Activated CD8-positive, alpha-beta memory T cell treated with anti-CD3 and anti-CD28 coated beads, Interleukin-2, amount 50 U/mL, for 48 hours (primary cell): Measurements from ENCODE around the gene SEC16A.

Experiments used
- DNase-seq: peaks from one replicate; pipeline ENCODE4 v3.0.0-alpha.2; 2020

Gene SEC16A, protein sequence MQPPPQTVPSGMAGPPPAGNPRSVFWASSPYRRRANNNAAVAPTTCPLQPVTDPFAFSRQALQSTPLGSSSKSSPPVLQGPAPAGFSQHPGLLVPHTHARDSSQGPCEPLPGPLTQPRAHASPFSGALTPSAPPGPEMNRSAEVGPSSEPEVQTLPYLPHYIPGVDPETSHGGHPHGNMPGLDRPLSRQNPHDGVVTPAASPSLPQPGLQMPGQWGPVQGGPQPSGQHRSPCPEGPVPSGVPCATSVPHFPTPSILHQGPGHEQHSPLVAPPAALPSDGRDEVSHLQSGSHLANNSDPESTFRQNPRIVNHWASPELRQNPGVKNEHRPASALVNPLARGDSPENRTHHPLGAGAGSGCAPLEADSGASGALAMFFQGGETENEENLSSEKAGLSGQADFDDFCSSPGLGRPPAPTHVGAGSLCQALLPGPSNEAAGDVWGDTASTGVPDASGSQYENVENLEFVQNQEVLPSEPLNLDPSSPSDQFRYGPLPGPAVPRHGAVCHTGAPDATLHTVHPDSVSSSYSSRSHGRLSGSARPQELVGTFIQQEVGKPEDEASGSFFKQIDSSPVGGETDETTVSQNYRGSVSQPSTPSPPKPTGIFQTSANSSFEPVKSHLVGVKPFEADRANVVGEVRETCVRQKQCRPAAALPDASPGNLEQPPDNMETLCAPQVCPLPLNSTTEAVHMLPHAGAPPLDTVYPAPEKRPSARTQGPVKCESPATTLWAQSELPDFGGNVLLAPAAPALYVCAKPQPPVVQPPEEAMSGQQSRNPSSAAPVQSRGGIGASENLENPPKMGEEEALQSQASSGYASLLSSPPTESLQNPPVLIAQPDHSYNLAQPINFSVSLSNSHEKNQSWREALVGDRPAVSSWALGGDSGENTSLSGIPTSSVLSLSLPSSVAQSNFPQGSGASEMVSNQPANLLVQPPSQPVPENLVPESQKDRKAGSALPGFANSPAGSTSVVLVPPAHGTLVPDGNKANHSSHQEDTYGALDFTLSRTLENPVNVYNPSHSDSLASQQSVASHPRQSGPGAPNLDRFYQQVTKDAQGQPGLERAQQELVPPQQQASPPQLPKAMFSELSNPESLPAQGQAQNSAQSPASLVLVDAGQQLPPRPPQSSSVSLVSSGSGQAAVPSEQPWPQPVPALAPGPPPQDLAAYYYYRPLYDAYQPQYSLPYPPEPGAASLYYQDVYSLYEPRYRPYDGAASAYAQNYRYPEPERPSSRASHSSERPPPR (N-terminal part only)

DNA sequence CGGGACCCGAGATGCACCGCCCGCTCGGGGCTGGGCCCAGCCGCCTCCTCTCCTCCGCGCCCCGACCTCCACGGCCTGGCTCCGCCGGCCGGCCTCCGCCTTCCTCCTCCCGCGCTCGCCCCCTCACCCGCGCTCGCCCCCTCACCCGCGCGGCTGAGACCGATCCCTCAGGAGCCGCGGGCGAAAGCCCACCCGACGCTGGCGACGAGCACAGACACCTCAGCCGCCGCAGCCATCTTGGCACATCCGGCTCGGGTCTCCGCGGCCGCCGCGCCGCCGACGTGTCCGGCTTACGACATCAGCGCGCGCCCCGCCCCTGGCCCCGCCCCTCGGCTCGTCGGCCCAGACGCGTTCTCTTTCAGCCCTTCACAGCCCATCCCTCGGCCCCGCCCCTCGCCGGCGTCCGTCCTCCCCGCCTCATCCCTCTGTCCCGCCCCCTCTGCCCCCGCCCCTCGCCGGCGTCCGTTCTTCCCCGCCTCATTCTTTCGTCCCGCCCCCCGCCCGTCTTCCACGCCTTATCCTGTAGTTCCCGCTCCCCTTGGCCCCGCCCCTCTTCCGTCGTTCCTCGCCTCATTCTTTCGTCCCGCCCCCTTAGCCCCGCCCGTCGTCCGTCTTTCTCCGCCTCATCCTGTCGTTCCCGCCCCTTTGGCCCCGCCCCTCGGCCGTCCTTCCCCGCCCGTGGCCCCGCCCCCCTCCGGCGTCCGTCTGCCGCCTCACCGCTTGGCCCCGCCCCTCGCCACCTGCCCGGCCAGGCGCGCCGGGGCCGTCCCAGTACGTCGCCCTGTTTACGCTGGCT lies at the start of gene SEC16A:
SEC16A (minus strand) TSS at position 248 of the 796 bp plus-strand sequence. CDS start 5,425 bp downstream, outside the sequence.
- DNase-seq: peak; percentile 100

DNA sequence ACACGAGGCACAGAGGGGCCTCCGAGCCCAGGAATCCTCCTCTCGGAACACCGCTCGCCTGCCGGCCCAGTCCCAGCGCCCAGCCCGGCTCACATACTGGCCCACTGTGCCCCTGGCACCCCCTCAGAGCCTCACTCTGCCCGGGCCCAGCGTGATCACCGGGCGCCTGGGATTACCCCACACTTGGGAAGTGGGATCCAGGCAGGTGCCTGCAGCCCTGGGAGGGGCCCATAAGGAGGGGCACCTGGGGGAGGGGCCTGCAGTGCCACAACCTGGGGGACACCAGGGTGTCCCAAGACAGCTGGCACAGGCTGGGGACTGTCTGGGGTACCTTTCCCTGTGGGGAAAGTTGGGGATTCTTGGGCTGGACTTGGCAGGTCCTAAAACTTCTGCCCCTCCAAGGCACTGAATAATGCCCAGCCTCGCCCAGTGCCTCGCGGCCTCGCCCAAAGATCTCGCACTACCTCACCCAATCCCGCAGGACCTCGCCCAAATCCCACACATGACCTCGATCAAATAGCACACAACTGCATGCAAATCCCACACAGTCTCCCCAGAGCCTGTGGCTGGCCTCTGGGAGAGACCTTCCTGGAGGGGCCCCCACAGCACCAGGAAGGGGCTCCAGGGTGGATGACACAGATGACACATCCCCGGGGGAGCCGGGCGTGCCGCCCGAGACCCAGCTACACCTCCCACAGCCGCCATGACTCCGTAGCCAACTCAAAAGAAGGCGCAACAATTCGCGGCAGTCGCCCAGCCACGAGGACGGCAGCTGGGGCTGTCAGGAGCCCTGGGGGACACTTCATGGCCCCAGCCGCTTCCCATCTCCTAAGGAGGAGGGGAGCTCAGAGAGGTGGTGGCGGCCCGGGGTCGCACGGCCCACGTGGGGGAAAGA lies 49.3 kb upstream of the SEC16A start:
- no peak for DNase-seq

DNA sequence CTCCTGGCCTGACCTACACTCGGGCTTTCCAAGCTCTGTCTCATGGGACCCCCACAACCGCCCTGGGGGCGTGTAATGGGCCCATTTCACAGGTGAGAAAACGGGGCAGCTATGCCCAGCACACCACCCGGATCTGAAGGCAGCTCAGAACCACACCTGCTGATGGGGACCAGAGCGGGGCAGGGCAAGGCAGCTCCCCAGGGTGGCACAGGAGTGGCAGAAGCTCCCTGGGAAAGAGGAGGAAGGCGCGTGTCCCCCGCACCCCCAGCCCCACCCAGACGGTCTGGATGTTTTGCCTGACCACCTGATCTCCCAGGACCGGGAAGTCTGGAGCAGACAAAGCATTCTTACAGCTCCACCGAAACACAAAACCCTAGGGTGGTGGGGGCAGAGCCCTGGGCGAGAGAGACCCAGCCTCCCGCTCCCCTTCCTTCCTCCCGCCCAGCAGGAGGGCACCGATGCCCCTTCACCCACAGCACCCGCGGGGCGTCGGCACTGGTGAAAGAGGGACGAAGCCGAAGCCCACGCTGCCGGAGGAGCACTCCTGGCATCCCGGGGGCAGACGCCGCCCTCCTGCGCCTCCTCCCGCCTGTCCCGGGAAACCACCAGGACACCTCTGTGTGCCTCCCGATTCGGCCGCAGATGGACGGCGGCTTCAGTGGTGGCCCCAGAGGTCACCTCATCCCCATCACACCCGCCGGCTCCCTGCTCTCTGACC lies 48.5 kb upstream of the SEC16A start:
- no peak for DNase-seq

DNA sequence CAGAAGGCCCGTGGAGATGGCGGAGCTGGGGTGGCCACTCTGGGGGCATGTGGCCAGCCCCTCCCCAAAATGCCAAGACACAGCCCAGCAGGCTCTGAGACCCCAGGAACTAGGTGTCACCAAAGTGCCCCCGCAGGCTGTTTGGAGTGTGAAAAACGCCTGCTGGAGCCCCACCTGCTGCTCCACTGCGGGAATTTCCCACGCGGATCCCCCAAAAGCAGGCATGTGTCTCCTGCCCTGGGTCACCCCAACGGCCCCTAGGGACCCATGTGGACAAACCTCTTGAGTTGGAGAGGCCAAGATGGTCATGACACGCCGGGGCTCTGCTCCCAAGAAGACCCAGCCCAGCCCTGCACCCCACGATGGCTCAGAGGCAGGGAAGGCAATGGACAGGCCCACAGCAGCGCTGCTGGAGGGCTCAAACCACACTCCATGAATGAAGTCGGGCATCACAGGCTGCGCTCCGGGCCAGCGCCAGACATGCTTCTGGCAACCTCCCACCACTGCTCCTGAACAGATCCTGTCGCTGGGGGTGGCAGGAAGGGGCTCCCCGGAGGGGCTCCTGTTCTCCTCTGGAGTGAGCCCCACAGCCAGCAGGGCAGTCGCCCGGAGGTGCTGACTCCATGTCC lies 47.7 kb upstream of the SEC16A start:
- no peak for DNase-seq

DNA sequence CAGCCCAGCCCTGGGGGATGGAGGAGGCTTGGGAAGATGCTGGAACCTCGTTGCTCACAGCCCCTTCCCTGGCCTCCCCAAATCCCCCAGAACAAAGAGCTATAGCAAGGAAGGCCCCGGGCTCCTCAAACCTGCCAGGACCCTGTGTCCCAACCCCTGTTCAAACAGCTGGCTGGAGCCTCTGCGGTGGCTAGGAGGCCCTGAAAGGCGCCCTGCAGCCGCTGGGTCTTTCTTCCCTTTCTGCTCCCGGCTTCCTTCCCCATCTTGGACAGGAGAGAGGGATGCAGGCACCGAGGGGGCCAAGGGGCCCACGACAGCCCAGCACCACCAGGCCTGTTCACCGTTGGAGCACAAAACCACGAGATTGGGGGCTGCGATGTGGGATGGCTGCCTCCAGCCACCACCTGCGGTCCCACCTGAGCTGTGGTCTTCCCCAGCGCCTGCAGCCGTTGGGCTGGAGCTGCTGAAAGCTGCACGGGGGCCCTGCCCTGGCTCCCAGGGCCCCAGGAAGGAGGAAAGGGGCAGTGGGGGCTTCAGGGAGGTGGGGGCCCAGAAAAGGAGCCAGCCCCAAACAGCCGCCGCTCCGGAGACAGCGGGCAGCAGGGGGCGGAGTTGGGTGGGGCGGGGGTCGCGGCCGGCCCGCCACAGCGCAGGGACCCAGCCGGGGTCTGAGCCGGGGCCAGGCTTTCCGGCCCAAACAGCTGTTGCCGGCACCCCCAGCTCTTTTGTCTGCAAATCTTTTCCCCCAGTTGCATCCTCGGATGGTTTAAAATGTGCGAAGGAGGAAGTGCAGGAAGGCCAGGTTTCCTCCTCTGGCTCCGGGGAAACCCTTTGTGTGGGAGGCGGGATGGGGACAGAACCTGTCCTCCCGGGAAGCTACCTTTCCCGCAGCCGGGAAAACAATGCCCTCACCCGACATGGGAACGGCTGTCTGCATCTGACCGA lies 46.9 kb upstream of the SEC16A start:
- no peak for DNase-seq

DNA sequence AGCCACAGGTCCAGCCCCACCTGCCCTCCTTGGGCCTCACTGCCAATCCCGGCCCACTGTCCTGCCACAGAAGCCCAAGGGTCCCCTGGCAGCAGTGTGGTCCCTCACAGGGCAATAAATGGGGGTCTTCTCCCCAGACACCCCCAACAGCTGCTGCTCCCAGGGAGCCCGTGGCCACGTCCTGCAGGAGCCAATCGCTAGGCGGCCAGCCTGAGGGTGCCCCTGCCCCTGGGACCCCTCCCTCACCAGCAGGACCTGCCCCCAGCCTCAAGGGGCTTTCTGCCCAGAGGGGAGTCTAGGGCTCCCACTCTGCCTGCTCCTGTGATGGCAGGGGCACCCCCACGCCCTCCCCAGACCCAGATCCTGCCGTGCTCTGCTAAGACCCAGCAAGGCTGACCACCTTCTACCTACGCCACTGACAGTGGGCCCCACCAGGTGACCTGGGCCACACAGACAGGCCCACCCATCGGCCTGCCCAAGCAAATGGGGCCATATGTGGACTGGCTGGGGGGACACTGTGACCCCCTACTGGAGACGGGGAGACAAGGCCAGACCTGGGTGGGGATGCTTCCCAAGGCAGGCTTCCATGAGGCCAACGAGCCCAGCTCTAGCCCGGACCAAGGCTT lies 46.0 kb upstream of the SEC16A start:
- DNase-seq: no peak

DNA sequence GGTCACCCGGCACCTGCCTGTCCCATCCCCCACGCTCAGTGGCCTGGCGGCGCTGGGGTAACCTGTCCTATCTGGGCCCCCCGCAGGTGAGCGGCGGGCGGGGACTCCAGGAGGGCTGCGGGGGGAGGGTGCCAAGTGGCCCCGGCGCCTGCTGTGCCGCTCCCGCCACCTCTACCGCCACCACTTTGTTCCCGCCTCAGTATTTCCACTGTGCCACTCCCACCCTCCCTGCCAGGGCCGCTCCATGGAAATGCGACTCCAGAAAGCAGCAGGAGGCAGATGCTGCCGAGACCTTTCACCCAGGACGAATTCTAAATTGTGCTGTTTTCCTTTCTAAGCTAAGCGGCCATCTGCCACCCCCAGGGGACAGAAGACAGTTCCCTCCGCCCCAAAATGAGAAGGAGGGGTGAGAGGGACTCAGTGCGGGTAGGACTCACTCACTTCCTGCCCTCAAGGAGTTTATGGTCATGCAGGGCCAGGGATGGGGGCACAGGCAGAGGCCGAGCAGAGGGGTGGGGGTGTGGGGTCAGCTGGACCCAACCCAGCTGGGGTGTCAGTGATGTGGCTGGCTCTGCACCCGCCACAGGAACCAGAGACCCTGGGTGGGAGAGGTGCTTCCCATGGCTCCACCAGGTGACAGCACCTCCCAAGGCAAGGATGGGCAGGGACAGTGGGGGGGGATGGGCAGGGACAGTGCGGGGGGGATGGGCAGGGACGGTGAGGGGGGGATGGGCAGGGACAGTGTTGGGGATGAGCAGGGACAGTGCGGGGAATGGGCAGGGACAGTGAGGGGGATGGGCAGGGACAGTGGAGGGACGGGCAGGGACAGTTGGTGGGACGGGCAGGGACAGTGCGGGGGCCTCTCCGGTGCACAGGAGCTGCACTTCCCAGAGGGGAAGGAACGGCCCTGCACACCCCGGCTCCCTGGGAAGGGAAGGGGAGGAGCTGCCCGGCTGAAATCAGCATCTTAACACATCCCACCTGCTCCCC lies 45.2 kb upstream of the SEC16A start:
- no peak for DNase-seq

DNA sequence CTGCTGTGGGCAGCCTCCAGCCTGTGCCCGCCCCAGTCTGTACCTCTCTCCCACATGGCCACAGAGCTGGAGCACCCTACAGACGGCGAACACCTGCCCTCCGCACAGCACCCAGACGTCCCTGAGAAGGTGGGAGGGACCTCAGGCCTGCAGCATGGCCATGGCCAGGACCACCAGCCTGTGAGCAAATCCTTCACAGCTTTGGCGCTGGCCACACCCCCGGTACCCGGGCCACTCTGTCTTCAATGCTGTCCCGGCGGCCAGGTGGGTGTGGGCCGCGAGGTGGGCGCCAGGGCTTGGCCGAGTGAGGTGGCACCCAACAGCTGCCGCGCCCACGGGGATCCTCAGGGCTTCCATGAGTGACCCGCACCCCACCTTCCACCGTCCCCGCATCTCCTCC lies 44.3 kb upstream of the SEC16A start:
- DNase-seq: no peak

DNA sequence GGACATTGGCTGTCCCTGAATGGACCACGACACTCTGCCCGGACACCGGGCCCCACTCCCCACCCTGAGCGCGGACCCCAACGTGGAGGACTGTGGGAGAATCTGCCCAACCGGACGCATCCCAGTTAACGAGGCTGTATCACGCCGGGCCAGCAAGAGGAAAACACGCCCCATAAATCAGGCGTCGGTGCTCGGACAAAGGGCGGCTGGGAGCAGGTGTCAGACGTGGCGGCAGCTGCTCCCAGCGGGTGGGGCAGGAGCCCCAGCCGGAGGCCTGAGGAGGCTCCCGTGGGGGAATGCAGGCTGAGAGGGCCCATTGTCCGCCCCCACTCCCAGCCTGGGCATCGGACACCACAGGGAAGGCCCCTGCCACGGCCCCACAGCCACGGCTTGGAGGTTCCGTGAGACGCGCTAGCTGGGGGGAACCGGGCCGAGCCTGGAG lies 43.8 kb upstream of the SEC16A start:
- no peak for DNase-seq

DNA sequence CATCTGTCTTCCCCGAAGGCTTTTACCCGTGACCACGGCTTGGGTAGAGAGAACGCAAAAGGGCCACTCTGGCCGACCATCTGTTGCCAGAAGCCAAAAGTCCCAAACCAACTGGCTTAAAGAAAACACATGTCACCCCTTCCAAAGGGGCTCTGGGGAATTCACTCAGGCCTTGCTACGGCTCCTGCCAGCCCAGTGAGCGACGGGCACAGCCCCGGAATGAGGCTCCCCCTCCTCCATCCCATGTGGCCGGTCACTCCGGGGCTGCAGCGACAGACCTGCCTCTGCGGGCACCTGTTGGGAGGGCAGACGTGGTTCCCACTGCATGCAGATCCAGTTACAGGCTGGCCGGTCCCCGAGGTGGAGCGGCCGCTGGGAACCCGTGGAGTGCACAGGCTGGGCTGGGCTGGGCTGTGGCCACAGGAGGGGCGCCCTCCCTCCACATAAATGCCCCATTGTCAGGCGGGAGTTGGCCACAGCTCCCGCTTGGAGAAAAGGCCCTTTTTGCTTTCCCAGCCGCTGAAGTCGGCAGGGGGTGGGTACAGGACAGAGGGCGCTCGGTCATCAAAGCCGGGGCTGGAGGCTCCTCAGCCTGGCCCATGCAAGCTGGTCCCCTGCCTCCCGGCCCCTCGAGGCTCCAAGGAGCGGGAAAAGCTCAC lies 43.1 kb upstream of the SEC16A start:
- DNase-seq: no peak

DNA sequence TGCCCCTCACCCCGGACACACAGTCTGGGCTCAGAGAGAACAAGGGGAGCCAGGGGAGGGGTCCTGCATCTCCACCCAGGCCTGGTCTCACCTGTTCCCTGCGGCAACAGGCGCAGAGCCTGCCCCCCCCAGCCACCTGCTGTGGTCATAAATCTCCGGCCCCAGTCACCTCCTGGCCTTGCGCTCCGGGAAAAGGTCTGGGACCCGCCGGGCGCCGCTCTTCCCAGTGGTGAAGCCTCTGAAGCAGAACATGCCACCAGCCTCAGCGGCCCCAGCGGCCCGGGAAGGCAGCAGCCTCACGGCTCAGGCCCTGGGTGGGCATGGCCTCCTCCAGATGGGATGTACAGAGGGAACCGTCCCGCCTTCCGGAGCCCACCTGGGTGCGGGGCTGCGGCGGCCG lies 42.4 kb upstream of the SEC16A start:
- no peak for DNase-seq

DNA sequence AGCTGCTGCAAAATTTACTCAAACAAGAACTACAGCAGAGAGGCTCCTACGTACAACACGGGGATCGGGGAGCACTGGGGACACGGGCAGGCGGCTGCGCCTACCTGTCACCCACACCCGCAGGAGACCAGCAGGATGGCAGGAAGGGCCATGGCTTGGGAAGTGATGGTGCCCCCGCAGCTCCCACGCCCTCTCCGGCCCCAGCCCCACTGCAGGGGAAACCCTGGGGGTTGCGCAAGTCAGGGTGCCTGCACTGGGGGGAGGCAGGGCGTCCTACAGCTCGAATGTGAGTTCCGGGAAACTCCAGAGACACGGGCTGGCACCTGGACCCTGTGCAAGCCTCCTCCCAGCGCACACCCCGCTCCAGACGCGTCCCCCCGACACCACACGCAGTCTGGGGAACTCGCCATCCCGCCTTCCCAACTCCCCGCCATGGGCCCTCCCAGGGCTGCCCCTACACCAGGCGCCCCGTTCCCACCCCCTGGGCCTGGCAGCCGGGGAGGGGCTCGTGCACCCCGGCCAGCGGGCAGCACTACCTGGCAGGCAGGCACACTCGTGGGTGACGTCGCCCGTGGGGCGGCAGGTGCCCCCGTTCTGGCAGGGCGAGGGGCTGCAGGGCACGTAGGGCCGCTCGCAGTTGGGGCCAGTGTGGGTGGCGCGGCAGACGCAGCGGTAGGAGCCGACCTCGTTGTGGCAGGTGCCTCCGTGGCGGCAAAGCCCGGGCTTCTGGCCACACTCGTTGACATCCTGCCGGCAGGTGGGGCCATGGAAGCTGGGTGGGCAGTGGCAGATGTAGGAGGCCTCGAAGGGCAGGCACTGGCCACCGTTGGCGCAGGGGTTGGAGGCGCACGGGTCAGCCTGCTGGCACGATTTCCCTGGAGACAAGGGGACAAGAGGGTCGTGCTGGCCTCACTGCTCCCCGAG lies 39.7 kb upstream of the SEC16A start:
- DNase-seq: no peak

DNA sequence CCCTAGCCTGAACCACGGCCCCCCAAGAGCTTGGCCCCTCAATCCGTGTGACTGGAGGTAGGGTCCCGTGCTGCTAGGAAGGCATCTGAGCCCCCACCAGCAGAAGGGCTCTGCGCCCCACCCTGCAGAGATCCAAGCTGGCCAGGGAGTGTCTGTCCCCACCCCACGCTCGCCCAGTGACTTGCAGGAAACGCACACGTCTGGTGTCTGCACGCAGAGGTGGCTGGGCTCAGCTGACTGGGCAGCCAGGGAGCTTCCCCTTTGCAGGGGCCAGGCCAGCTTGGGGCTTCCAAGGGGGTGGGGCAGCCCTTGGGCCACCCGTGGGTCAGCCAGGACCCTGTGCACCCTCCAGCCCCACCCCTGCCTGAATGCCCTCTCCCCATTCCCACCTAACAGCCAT lies 38.7 kb upstream of the SEC16A start:
- DNase-seq: no peak

DNA sequence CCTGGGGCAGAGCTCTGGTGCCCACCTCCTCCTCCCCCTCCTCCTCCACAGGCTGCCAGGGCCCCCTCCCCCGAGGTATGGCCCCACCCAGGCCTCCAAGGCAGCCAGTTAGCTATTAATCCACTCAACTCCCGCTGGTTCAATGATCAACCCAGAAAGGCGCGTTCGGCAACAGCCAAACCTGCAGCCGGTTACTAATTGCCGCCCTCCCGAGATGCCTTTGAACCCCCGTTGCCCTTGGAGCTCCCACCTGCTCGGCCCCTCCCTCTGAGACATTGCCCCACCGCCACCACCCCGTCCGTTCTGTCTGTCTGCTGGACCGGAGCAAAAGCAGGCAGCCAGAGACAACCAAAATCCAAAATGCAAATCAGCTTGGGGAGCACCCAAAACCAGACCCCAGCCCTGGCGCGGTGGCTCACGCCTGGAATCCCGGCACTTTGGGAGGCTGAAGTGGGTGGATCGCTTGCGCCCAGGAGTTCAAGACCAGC lies 37.3 kb upstream of the SEC16A start:
- DNase-seq: no peak
